Lower leg skin (tissue), 3 donors: ENCODE measurements around the gene CHKA.

Source experiments
- CTCF ChIP-seq, 3 donors: fragments of 450-650 bp; IDR thresholded peaks; one replicate each; pipeline ENCODE4 v1.5.1; 2016; ENCODE audit warnings: antibody characterized with exemption in 3 of 3, mild to moderate bottlenecking in 3 of 3, moderate library complexity in 2 of 3
- POLR2A ChIP-seq, 2 donors: fragments of 450-650 bp; IDR thresholded peaks; one replicate each; pipeline ENCODE4 v1.6.1; 2016 to 2017; ENCODE audit warnings: antibody characterized with exemption in 2 of 2, mild to moderate bottlenecking in 1 of 2, moderate library complexity in 1 of 2

- TF ChIP-seq CTCF (IDR thresholded peaks at IDR 0.05): no peak
- no peak for TF ChIP-seq POLR2A (IDR thresholded peaks at IDR 0.05)
Observed at GRCh38 chr11:68043349-68044144, 77.6 kb downstream of the CHKA start.
